Panc1 (cell line): Measurements from ENCODE around the gene PCDHGB2.

Experiments
- POLR2AphosphoS5 ChIP-seq: IDR thresholded peaks from 2 replicates; pipeline ENCODE4 v1.6.1; 2012; ENCODE audit warnings: mild to moderate bottlenecking, low read depth, low read length, moderate library complexity
- TF ChIP-seq, protein P1 (sequence below): fragments of 450-650 bp; IDR thresholded peaks from 2 replicates; pipeline ENCODE4 v1.5.1; 2017; ENCODE audit warnings: mild to moderate bottlenecking

DNA sequence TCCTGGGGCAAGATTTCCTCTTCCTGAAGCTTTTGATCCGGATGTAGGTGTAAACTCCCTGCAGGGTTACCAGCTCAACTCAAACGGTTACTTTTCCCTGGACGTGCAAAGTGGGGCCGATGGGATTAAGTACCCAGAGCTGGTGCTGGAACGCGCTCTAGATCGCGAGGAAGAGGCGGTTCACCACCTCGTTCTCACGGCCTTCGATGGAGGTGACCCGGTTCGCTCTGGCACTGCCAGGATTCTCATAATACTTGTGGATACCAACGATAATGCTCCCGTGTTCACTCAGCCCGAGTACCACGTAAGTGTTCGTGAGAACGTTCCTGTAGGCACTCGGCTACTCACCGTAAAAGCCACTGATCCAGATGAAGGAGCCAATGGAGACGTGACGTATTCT, 4.2 kb upstream of the PCDHGB2 start:
- TF ChIP-seq, protein P1, sequence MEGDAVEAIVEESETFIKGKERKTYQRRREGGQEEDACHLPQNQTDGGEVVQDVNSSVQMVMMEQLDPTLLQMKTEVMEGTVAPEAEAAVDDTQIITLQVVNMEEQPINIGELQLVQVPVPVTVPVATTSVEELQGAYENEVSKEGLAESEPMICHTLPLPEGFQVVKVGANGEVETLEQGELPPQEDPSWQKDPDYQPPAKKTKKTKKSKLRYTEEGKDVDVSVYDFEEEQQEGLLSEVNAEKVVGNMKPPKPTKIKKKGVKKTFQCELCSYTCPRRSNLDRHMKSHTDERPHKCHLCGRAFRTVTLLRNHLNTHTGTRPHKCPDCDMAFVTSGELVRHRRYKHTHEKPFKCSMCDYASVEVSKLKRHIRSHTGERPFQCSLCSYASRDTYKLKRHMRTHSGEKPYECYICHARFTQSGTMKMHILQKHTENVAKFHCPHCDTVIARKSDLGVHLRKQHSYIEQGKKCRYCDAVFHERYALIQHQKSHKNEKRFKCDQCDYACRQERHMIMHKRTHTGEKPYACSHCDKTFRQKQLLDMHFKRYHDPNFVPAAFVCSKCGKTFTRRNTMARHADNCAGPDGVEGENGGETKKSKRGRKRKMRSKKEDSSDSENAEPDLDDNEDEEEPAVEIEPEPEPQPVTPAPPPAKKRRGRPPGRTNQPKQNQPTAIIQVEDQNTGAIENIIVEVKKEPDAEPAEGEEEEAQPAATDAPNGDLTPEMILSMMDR, result no peak
- no peak for TF ChIP-seq POLR2AphosphoS5
